Superior temporal gyrus (tissue), 1 donor: ENCODE measurements around the gene CACNA1D.

Source experiments
- DNase-seq: peaks from one replicate; pipeline ENCODE4 v3.0.0-alpha.2; 2016; ENCODE audit errors: extremely low spot score

The CACNA1D gene

DNA sequence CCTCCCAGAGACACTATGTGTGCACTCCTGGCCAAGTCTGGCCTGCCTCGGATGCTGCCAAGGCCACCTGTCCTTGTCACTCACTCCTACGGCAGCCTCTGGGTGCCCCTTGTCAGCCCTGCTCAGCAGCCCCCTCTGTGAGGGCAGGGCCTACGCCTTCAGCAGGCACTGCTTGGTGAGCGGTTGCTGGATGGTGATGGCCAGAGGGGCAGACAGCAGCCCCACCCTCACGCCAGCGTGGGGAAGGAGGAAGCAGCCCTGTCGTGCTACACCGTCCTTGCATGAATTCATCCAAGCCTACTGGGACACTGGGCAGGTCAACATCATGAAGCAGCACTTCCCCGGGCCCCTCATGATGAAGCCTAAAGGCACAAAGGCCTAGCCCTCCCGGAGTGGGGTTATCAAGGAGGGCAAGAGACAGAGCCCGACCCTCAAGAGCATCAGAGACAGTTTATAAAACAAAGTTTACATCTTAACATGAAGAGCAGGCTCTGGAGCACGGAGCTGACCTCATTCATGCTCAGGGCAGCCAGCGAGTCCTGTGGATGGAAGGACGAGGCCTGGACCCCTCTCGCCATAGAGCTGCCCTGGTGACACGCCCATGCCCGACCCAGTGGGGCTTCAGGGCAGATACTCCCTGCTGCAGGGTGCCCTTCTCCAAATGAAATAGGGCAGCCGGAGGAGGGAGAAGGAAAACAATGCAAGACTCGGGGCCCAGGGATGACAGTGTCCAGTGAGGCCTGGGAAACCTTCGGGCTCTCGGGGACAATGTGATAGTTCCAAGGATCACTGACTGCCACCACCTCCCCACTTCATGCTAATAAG is 326.6 kb downstream of the CACNA1D start:
- no peak for DNase-seq

DNA sequence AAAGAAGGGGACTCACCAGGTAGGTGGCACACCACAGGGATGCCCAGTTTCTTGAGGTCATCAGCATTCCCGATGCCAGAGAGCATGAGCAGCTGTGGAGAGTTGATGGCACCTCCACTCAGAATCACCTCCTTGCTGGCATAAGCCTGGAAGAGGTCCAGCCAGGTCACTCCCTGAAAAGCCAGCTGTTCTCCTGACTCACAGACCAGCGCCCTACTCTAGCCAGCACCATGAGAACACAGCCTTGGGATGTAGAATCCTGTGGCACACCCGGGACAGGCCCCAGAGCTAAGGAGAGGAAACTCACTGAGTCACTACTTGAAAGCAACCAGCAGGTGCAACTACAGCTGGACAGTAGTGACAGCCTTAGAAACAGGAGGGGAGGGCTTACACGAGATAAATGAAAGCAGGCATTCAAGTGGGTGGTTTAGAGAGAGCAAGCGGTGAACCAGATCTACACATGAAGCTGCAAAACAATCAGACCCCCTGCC is 327.3 kb downstream of the CACNA1D start:
- no peak for DNase-seq

DNA sequence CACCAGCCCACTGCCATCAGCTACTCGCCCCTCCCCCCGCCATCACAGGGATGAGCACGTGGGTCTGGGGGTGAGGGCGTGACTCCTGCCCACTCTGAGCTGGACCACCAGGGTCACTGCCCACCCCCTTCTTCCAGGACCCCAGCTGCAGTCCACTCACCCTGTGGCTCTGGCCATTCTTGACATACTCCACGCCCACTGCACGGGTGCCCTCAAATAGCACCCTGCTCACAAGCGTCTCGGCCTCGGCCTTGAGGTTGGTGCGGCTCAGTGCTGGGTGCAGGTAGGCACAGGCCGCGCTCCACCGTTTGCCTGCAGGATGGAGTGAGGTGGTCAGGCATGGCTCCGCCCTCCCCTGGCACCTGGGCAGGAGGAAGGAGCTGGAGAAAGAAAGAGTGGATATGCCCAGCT is 327.9 kb downstream of the CACNA1D start:
- no peak for DNase-seq

DNA sequence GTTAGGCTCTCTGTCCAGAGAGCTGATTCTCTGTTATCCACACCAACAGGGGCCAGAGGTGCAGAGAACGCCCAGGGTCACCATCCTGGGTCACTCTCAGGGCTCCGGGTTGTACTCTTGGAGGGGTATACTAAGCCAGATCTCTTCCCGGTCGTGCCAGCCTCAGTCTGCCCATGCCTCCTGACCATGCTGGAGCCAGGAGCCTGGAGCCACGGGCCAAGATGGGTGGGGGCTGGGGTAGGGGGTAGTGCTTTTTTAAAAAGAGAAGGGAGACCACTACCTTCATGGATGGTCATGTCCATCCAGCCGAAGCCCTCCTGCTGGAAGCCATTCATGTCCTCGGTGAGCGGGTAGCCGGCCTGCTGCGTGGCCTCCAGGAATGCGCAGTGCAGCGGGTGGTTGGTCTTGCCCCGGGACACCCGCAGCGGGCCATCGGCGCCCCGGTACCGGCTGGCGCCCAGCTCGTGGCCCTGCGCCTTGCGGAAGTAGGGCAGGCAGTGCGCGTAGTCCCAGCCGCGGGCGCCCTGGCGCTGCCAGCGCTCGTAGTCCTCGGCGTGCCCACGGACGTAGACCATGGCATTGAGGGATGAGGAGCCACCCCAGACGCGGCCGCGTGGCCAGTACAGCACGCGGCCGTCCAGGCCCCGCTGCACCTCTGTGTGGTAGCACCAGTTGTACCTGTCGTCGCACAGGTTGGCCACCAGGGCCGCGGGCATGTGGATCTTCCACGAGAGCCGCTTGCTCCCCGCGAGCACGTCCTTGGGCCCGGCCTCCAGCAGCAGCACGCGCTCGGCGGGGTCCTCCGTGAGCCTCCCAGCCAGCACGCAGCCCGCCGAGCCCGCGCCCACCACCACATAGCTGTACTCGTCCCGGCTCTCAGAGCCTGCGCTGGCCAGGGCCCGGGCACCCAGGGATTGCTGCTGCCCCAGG is 328.9 kb downstream of the CACNA1D start:
- DNase-seq: no peak

DNA sequence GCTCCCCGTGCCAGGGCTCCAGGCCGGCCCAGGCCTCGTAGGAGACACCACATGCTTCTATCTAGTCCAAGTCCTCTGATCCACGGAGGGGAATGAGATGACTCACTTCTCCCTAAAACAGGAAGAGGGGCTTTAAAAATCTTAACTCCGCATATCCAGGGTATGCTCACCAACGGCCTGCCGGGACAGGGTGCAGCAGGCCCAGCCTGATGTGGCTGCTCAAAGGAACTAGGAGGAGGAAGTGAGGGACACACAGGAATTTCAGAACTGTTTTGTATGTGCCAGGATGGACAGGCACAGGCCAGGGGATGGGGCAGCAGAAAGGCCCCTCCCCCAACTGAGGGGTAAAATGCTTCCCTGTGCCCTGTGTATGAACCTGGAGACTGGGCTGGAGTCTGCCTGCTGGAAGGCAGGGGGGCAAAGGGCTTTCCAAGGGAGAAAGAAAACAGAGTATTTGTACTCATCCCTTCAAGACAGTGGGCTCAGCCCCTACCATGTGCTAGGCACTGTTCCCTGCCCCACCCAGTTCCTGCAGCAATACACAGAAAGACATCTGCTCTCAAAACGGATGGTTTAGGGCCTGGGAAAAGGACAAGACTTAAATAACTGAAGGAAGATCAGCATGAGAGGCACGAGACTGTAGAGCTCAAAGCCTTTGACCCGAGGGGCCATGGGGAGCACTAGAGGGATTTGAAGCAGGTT is 329.7 kb downstream of the CACNA1D start:
- no peak for DNase-seq

DNA sequence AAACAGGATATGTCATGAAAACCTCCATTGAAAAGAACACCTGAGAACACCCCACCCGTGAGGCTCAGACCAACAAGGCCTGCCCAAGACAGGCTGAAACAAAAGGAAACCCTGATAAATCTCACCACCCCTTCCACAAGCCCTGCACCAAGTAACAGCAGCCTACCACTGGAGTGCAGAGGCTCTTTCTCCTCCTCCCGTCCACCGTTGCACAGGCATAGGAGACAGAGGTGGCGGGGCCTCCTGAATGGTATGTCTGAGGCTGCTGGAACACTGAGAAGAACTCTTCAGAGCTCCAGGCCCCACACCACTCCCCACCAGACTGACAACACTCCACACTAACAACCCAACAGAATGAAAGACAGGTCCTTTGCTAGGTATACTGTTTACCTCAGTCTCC is 330.4 kb downstream of the CACNA1D start:
- DNase-seq: no peak

DNA sequence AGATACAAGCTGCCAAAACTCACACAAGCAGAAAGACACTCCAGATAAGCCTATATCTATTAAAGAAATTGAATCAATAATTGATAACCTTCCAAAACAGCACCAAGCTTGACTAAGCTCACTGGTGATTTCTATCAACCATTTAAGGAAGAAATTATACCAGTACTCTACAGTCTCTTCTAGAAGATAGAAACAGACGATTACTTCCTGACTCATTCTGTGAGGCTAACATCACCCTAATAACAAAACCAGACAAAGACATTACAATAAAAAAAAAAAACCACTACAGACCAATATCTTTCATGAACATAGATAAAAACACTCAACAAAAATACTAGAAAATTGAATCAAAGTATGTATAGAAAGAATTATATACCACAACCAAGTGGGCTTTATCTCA is 331.6 kb downstream of the CACNA1D start:
- DNase-seq: no peak

DNA sequence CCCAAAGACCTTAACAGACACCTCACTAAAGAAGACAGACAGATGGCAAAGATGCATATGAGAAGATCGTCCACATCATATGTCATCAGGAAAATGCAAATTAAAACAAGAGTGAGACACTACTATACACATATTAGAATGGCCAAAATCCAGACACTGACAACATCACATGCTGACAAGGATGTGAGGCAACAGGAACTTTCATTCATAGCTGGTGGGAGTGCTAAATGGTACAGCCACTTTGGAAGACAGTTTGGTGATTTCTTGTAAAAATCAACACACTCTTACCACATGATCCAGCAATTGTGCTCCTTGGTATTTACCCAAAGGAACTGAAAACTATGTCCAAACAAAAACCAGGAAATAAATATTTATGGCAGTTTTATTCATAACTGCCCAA is 334.2 kb downstream of the CACNA1D start:
- DNase-seq: no peak

DNA sequence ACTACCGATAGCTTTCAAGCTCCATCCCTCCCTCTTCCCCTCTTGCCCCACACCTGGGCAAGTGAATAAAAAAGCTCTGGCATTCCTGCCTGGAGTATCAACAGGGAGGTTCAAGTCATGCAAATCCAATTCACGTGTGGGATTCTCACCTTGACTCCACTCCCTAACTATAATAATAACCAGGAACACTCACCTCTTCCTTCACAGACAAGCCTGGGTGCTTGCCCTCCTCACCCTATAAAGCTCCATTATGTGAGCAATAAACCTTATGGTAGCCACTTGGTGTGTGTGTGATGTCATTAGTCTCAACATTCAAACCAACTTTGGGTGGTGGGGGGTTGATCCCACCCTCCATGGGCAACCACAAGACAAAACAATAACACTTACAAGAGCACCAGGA is 335.2 kb downstream of the CACNA1D start:
- no peak for DNase-seq

DNA sequence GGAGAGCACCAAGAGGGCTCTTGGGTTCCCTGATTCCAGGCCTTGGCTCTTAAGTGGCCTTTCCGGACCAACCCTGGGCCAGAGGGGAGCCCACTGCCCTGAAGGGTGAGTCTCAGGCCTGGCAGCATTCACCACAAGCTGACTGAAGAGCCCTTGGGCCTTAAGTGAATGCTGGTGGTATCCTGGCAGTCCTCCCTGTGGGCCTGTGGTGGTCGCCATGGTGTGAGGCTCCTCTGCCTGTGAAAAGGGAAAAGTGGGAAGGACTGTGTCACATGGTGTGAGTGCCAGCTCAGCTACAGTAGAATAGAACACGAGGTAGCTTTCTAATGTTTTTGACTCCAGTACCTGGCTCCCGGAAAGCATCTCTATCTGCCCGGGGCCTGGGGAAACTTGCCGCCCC is 336.5 kb downstream of the CACNA1D start:
- no peak for DNase-seq

DNA sequence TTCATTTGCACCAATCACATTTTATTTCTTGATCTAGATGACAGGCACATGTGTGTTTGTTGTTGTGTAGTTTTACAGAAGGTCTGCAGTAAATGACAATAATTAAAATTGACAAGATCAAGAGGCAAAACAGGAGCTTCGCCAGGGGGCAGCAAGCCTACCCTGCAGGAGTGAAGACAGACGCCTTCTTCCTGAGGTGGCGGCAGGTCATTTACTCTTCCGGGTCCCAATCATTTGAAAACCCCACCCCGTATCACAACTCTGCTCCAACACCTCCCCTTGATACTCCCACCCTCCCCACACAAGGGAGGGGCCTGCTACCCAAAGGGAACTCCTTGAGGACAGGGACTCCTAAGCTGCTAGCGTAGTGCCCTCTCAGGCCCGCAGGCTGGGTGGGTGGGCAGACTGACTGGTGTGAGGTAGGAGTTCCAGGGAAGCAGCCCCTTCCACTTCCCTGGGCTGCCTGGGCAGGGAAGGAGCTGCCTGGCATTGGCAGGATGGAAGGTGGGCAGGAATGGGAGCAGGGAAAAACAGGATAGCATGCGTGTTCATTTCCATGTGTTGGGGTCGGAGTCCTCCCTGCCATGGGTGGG is 338.7 kb downstream of the CACNA1D start:
- no peak for DNase-seq

DNA sequence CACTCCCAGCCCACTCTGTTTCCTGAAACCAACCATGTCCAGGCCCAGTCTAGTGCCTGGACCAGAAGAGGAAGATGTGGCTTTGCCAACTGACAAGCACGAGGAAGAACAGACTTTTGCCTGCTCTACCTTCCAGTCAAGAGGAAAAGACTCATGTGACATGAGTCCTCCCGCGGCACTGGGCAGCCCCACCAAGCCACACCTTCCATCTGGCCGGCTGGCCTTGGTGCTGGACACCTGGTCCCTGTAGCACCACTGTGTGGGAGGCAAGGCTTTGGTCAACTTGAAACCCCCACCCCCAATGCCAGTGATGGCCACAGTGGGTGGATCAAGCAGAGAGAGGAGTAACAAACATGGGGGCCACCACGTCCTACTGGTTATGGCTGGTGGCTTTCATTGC is 339.3 kb downstream of the CACNA1D start:
- DNase-seq: no peak

DNA sequence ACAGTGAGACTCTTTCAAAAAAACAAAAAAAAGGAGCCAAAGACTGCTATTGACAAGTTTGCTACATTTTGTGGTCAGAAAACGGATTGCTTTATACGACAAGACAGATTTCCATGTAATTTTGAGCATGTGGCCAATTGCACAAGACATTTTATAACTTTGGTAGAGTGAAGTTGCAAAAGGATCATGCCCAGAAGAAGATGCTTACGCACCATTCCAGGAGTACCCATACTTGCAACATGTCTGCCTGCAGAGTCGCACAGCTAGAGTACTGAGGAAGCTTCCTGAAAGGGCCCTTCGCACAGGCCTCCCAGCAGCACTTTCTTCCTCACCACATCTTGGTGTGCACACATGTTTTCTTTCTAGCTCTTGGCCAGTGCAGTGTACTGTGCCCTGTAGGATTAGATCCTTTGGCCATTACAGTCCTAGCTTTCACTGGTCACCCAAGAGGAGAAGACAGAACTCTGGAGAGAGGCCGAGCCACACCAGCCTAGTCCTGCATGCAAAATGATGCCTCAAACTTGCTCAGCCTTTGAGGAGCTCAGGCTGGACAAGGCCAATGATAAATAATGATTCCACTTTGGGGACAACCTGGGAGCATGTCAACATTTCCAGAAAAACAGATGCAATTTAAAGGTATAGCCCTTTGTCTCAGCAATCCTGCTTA is 340.2 kb downstream of the CACNA1D start:
- no peak for DNase-seq

DNA sequence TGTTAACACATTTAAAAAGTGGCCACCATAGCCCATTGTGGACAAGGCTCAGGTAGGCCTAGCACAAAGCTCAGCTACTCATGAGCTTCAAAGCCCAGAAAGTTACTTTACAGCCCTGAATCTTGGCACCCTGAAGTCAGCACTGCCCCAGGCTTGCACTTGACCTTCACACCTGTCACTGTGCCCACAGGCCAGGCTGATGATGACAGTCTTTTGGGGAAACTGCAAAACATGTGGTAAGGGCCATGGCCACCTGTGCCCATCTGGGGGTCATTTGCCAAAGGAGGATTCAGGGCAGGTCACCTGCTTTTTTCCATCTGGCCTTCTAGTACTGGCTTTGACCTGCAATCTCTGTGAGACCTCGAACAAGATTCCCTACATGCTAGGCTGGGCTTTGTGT is 340.8 kb downstream of the CACNA1D start:
- DNase-seq: no peak

DNA sequence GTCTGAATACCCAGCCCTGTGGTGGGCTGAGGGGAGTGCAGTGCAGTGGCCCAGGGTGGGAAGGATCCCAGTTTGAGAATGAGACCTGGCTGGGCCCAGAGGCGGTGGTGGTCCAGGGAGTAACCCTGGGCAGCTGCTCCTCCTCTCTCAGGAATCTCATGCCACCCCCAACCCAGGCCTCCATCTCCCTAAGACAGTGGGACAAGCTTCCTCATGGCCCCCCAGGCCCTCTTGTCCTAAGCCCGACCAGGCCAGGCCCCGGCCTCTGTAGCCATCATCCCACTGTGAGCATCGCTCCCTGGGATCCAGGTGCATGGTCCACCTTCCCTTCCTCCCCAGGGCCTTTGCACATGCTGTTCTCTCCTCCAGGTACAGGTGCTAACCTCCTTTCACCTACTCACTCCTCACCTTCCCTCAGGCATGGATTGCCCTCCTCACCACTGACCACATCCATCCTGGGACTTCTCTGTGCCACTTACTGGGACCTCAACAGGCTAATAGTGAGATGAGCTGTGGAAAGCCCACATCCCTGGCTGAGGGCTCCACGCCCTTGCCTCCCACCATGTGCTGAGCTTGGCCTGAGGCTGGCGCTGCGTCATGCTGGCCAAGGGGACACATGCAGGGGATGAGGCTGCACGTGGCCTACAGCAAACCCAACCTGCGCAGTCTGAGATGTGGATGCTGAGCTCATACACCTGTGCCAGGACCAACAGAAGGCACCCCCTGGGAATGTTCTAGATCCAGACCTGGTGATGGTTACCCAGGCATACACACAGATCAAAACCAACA is 341.9 kb downstream of the CACNA1D start:
- no peak for DNase-seq

DNA sequence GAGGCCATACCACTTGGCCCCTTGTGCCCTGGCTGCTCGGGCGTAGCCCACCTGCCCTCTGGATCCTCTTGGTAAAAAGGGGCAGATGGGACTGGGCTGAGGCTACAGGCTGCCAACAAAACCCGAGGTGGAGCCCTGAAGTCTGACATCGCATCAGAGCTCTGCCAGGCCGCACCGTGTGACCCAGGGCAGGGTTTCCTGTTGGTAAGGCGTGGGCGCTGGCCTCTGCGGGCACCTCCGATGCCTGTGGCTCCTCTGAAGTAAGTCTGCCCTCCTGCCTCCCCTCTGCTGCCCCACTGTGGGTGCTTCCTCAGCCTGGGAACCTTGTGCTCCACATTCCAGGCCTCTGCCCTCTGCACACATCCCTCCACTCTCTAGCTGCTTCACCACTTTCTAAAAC is 342.9 kb downstream of the CACNA1D start:
- no peak for DNase-seq

DNA sequence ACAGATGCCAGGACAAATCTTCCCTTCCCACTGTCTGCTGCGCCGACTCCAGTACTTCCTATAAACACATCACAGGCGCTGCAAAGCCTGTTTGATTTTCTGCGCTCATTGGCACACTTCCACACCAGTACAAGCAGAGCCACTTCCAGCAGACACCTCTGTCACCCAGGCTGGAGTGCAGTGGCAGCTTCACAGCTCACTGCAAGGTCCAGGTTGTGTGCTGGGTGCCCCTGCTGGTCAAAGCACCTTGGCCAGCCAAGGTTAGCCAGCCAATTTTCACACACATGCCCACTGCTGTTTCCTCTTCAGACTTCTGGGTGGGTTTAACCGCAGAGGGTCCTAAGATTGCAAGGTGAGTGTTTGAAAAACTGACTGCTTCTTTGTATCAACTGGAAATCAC is 346.9 kb downstream of the CACNA1D start:
- no peak for DNase-seq

DNA sequence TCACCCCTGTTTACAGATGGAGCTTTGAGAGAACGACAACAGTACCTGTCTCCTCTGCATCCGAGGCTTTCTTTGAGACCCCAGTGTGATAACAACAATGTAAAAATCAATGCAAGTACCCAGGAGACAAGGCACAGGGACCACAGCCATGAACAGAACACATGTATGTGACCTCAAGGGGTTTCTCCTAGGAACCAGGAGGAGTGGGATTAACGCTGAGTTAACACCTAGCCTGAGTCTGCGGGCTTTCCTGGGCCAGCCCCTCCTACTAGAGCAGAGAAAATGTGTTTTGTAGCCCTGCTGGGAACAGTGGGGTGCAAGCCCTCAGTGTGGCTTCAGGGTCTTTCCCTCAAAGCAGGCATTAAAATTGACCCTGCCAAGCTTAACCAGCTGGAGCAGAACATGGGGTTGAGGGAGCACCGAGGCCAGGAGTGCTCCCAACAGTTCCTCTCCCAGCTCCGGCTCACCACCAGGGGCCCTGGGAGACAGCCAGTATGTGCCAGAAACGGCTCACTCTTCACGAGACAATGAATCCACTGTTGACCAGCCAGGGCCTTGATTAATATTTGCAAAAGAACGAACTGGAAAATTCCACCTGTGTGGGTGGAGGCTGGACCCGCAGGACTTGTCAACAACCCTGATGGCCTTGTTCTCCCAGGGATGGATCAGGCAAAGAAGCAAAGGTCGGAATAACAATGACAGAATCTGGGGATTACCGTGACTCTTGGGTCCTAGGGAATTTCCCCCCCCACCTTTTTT is 348.2 kb downstream of the CACNA1D start:
- DNase-seq: peak; percentile 93
